HG03103 (cell line): ENCODE data around the gene CABLES2.

ENCODE experiments used
- ATAC-seq: cut with Tn5 transposase; IDR thresholded peaks from one replicate; pipeline ENCODE4 v1.9.1; 2021; ENCODE audit warnings: low read depth; ENCODE audit not compliant: unreplicated experiment

The CABLES2 gene

DNA sequence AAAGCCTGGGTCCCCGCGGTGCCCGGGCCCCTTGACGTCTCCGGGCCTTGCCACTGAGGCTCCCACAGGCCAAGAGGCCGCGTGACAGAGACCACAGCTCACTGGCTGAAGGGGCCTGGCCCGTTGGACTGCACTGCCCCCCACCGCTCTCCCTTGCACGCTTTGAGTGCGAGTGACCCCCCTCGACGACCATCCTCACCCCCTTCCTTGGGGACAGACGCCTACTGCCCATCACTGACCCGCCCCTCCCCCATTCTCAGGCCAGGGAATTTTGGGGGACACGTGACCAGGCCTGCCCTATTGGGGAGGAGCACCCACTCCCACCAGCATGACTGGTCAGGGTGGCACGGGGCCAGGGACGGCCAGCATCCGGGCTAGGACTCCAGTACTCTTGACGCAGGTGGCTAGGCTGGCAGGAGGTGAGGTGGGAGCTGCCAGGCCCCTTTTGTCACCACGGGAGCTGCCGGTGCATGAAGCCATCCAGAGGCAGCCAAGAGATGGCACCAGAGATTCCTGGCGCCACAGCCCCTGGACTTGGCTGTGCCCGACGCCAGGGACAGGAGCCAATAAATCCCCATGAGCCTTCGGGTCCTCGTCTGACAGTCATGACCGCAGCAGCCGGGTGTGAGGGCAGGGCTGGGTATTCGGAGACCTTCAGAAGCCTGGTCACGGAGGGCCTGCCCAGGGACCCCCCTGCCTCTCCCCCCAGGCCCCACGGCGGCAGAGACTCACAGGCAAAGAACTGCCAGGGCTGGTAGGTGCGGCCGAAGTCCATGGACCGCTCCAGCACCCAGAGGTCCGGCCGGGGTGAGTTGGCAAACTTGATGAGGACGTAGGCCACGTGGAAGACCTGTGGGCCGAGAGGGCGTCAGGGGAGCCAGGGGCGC is 54.4 kb downstream of the CABLES2 start:
- ATAC-seq, result no peak

GRCh38 chr20:62351469-62352401 is 55.4 kb downstream of the CABLES2 start:
- no peak for ATAC-seq

DNA sequence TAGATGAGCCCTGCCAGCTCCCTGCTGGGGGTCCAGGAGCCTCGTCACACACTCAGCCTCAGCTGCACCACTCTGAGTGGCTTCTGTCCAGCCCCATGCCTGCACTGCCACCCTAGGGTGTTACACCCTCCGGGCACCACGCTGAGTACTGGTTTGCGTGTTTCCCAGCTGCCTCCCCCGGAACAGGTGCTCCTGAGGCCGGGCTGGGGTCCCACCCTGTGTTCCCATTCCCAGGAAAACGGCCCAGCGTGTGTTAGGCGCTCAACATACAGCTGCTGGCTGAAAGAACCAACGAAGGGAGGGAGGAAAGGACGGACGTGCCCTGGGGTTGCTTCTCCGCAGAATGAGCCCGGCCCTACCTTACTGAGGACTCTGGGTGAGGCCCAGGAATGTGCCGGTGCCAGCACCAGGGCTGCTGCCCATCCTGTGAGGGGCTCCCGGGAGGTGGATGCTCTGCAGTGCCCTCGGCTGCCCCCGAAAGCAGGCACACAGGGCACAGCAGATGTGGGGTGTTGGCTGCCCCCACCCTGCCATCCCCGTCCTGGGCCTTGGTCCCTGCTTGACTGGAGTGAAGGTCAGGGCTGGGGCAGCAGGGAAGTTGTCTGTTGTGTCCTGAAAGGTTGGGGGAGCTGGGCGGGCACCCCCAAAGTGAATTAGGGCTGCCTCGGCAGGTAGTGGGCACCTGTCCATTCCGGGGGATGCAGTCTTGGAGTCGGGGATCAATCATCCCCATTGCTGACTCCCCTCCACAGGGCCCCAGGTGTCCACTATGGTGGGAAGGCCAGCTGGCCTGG is 56.3 kb downstream of the CABLES2 start:
- ATAC-seq, result no peak

DNA sequence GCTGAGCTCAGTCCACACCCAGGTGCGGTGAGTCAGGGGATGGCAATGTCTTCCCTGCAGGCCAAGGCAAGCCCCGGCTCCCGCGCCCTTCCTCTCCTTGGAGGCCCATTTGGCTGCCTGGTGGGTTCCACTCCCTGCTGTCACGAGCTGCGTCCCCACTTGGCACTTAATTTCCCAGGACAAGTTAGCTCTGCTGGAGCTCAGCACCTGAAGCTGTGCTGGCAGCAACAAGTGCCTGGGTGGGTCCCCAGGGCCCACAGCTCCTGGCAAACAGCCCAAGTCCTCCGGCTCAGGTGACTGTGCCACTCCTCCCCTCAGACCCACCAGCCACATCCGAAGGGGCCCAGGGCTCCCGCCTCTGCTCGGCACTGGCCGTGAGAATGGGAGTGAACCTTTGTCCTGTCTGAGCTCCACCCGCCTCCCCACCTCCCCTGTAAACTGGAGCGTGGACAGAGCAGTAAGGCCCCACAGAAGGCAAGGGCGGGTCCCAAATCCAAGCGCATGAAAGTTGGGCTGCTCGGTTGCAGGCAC is 56.9 kb downstream of the CABLES2 start:
- no peak for ATAC-seq

- ATAC-seq, result no peak
Observed at GRCh38 chr20:62349556-62350097, 57.5 kb downstream of the CABLES2 start.

- ATAC-seq, result no peak
Observed at GRCh38 chr20:62348604-62349003, 58.5 kb downstream of the CABLES2 start.

GRCh38 chr20:62347445-62347844 is 59.6 kb downstream of the CABLES2 start:
- ATAC-seq, result no peak

DNA sequence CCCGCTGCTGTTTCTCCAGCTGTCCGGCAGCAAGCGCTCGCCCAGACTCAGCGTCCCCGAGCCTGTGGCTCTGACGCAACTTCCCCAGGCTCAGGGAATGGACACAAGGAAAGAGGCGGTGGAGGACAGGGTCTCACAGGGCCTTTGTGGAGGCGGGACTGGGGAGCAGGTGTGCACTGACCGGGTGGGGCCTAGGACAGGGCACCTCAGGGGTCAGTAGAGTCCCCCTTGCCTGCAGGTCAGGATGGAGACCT is 60.0 kb downstream of the CABLES2 start:
- ATAC-seq, result no peak

DNA sequence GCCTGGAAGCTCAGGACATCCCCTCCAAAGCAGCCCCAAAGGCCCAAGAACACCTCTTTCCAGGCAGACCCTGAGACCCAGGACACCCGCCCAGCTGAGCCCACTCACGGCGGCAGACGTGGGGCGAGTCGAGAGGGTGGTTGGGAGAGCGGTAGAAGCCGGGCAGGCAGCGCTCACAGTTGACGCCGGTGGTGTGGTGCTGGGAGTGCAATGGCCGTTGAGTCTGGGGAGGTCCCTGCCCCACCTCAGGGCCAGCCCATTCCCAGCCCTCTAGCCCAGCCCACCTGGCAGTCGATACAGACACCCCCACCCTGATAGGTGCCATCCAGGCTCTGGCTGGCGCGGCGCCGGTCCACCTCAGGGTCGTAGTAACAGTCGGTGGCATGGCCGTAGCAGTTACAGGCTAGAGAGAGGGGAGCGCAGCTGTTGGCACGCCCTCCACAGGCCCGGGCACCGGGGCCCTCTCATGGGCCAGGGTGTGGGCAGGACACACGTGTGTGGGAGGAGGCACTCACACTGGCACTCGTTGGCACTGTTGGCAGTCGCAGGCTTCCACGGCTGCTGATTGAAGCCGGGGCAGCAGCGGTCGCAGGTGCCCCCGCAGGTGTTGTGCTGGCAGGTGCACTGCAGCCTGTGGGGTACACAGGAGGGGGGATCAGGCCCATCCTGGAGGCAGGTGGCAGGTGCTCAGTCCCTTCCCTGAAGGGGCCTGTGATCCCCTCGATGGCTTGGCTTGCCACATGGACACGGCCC is 60.5 kb downstream of the CABLES2 start:
- ATAC-seq, result no peak

GRCh38 chr20:62345681-62346370 is 61.3 kb downstream of the CABLES2 start:
- ATAC-seq, result no peak

GRCh38 chr20:62344782-62345181 is 62.3 kb downstream of the CABLES2 start:
- no peak for ATAC-seq

DNA sequence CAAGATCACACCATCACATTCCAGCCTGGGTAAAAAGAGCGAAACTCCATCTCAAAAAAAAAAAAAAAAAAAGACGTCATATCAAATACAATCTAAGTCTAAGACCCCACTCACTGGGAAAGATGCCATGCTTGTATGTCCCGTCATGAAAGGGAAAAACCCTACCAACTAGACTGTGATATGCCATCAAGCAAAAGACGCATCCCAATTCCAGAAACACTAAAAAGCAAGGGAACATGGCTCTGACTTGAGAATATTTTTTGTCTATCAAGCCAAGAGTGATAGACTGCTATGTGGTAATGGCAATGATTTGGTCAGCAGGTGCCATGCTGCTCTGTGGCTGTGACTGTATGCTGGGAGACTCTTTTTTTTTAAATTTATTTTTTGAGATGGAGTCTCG is 63.0 kb downstream of the CABLES2 start:
- ATAC-seq, result no peak

GRCh38 chr20:62342910-62343309 is 64.2 kb downstream of the CABLES2 start:
- no peak for ATAC-seq

DNA sequence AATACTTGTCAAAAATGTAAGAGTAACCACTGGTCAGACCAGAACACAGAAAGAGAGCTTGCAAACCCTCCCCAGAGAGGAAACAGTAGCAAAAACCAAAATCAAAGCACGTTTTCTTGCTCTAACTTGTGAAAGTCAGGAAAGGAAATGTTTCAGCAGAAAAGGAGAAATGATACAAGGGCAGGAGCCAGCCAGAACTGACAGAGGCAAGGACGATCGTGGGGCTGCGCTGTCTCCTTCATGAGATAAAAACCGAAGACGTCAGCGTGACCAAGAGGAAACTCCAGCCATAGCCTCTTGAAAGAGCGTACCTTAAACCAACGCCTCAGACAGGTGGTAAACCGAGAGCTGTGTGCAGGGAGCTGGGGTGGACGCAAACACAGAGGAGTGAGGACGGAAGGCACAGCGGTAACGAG is 67.4 kb downstream of the CABLES2 start:
- peak; percentile 75 for ATAC-seq
